A549 (cell line): ENCODE results near the gene OR6X1. TPM values are rescaled to one million over a fixed set of nuclear protein-coding genes. Genes with fewer than 3 reads are reported as not detected.

Experiments
- ATAC-seq, 2 experiments: fragments of 200-7000 bp in 1 of 2; fragments of >200 bp in 1 of 2; cut with Nextera tagmentation in 1 of 2; cut with Tn5 transposase in 1 of 2; 3 replicates each; pipeline versions ENCODE4 v1.8.0 to v1.9.1; 2018 to 2020; ENCODE audit warnings: mild to moderate bottlenecking in 1 of 2, moderate library complexity in 1 of 2
- CTCF ChIA-PET: fragments of 300-600 bp; sonication (Branson Sonifier 250); formaldehyde crosslinking; extraction: SDS; loops from one replicate; lab custom pipeline; 2021; ENCODE audit warnings: antibody characterized with exemption, inconsistent platforms; lab: Yijun Ruan, JAX
- POLR2A ChIA-PET: fragments of 350-600 bp; formaldehyde crosslinking; extraction: SDS; loops from one replicate; lab custom pipeline; 2021; ENCODE audit warnings: antibody characterized with exemption, inconsistent platforms; lab: Yijun Ruan, JAX
- DNase-seq, 2 experiments: peaks; one replicate each; pipeline versions ENCODE4 v3.0.0 to v3.0.0-alpha.2; 2011 to 2016; ENCODE audit warnings: low read depth in 1 of 2, low spot score in 1 of 2
- FAIRE-seq: peaks from 2 replicates; lab custom pipeline; 2011; peaks lifted over from hg19 to GRCh38; lab: Jason Lieb, UNC
- H3K27ac ChIP-seq, 2 experiments: fragments of >200 bp; sonication (Bioruptor Twin); formaldehyde crosslinking; 3 replicates each; pipeline ENCODE4 v1.5.1; 2016 to 2017
- H3K4me1 ChIP-seq: fragments of >200 bp; sonication (Bioruptor Twin); formaldehyde crosslinking; 3 replicates; pipeline ENCODE4 v1.6.1; 2016
- H3K4me2 ChIP-seq: fragments of >200 bp; sonication (Bioruptor Twin); formaldehyde crosslinking; 3 replicates; pipeline ENCODE4 v1.6.1; 2016
- H3K4me3 ChIP-seq: fragments of >200 bp; sonication (Bioruptor Twin); formaldehyde crosslinking; 3 replicates; pipeline ENCODE4 v1.5.1; 2016
- H3K9me3 ChIP-seq: fragments of >200 bp; sonication (Bioruptor Twin); formaldehyde crosslinking; 3 replicates; pipeline ENCODE4 v1.6.1; 2016
- BCL3 ChIP-seq: fragments of >200 bp; sonication (Bioruptor Twin); formaldehyde crosslinking; IDR thresholded peaks from 3 replicates; pipeline ENCODE4 v1.6.1; 2016
- BHLHE40 ChIP-seq: IDR thresholded peaks from 2 replicates; pipeline ENCODE4 v1.6.1; 2012; ENCODE audit warnings: low read depth, low read length, inconsistent platforms
- CBX2 ChIP-seq: fragments of 200-600 bp; sonication (generic); IDR thresholded peaks from 2 replicates; pipeline ENCODE4 v1.6.1; 2016; ENCODE audit warnings: low read depth, mild to moderate bottlenecking, borderline replicate concordance
- CEBPB ChIP-seq, 2 experiments: fragments of >200 bp in 1 of 2; sonication (Bioruptor Twin) in 1 of 2; formaldehyde crosslinking in 1 of 2; IDR thresholded peaks; 2 replicates each; pipeline ENCODE4 v1.6.1; 2012 to 2016
- CHD2 ChIP-seq: fragments of 150-350 bp; IDR thresholded peaks from 2 replicates; pipeline ENCODE4 v1.6.1; 2014; ENCODE audit warnings: low read length; ENCODE audit not compliant: partially characterized antibody
- CHD4 ChIP-seq: fragments of 200-600 bp; sonication (generic); IDR thresholded peaks from 2 replicates; pipeline ENCODE4 v1.6.1; 2016; ENCODE audit warnings: antibody characterized with exemption, mild to moderate bottlenecking, borderline replicate concordance
- E2F6 ChIP-seq: IDR thresholded peaks from 2 replicates; pipeline ENCODE4 v1.6.1; 2012; ENCODE audit warnings: low read depth, borderline replicate concordance
- EHF ChIP-seq: fragments of 250-450 bp; sonication (Bioruptor Pico); IDR thresholded peaks from 2 replicates; pipeline ENCODE4 v1.5.0; 2020; ENCODE audit warnings: mild to moderate bottlenecking
- EP300 ChIP-seq, 2 experiments: fragments of >200 bp; sonication (Bioruptor Twin); formaldehyde crosslinking; IDR thresholded peaks; 2 replicates in 1 of 2; 3 replicates in 1 of 2; pipeline ENCODE4 v1.6.1; 2016 to 2017
- ESRRA ChIP-seq: fragments of 150-350 bp; IDR thresholded peaks from 2 replicates; pipeline ENCODE4 v1.6.1; 2014; ENCODE audit warnings: mild to moderate bottlenecking, low read length, borderline replicate concordance
- HDAC2 ChIP-seq: fragments of 200-600 bp; sonication (generic); IDR thresholded peaks from 2 replicates; pipeline ENCODE4 v1.6.1; 2016
- HES2 ChIP-seq: fragments of >200 bp; sonication (Bioruptor Twin); formaldehyde crosslinking; IDR thresholded peaks from 2 replicates; pipeline ENCODE4 v1.6.1; 2016
- HEYL ChIP-seq: fragments of 250-450 bp; sonication (Bioruptor Pico); IDR thresholded peaks from 2 replicates; pipeline ENCODE4 v1.8.0; 2021; ENCODE audit warnings: mild to moderate bottlenecking, moderate library complexity
- HMGXB4 ChIP-seq: fragments of 250-450 bp; sonication (Bioruptor Pico); IDR thresholded peaks from 2 replicates; pipeline ENCODE4 v1.5.0; 2021; ENCODE audit warnings: mild to moderate bottlenecking, moderate library complexity, borderline replicate concordance
- HOXA7 ChIP-seq: fragments of 250-450 bp; sonication (Bioruptor Pico); IDR thresholded peaks from 2 replicates; pipeline ENCODE4 v1.5.0; 2020; ENCODE audit warnings: mild to moderate bottlenecking, moderate library complexity
- HOXB13 ChIP-seq: fragments of 250-450 bp; sonication (Bioruptor Pico); IDR thresholded peaks from 2 replicates; pipeline ENCODE4 v1.5.0; 2020; ENCODE audit warnings: low read depth, mild to moderate bottlenecking, moderate library complexity
- JUN ChIP-seq, 2 experiments: fragments of >200 bp; sonication (Bioruptor Twin); formaldehyde crosslinking; IDR thresholded peaks; 2 replicates in 1 of 2; 3 replicates in 1 of 2; pipeline ENCODE4 v1.6.1; 2016 to 2017
- KDM5A ChIP-seq: fragments of 200-600 bp; sonication (generic); IDR thresholded peaks from 2 replicates; pipeline ENCODE4 v1.6.1; 2016; ENCODE audit warnings: antibody characterized with exemption, mild to moderate bottlenecking
- MAFK ChIP-seq: fragments of 450-650 bp; IDR thresholded peaks from 2 replicates; pipeline ENCODE4 v1.6.1; 2014; ENCODE audit not compliant: partially characterized antibody
- MAX ChIP-seq: IDR thresholded peaks from 2 replicates; pipeline ENCODE4 v1.6.1; 2012
- MAZ ChIP-seq: fragments of 150-350 bp; IDR thresholded peaks from 2 replicates; pipeline ENCODE4 v1.6.1; 2014; ENCODE audit warnings: antibody characterized with exemption, low read depth, low read length, borderline replicate concordance
- NFE2L2 ChIP-seq: fragments of 150-350 bp; conservative IDR thresholded peaks from 2 replicates; pipeline ENCODE4 v1.6.1; 2014; ENCODE audit warnings: low read length
- POLR2A ChIP-seq: IDR thresholded peaks from 2 replicates; pipeline ENCODE4 v1.6.1; 2012; ENCODE audit warnings: mild to moderate bottlenecking, low read length
- RARB ChIP-seq: fragments of 250-450 bp; sonication (Bioruptor Pico); IDR thresholded peaks from 2 replicates; pipeline ENCODE4 v1.8.0; 2021; ENCODE audit warnings: mild to moderate bottlenecking, moderate library complexity
- RFX5 ChIP-seq: fragments of 450-650 bp; IDR thresholded peaks from 2 replicates; pipeline ENCODE4 v1.7.1; 2014; ENCODE audit warnings: antibody characterized with exemption, mild to moderate bottlenecking, moderate library complexity
- TP53 ChIP-seq: fragments of 250-450 bp; sonication (Bioruptor Pico); IDR thresholded peaks from 2 replicates; pipeline ENCODE4 v1.5.0; 2021; ENCODE audit warnings: mild to moderate bottlenecking, moderate library complexity
- ZFP36 ChIP-seq: fragments of 450-650 bp; IDR thresholded peaks from 2 replicates; pipeline ENCODE4 v1.6.1; 2014; ENCODE audit warnings: borderline replicate concordance; ENCODE audit not compliant: partially characterized antibody
- WGBS: methylation state at CpG from one replicate; pipeline ENCODE4 v1.1.6; 2017; ENCODE audit errors: missing lambda C conversion rate; 5-methylcytosine and 5-hydroxymethylcytosine counted together
- polyA plus RNA-seq, 4 experiments: library from polyadenylated mRNA; depleted of rRNA in 3 of 4; stranded (reverse); fragments of >200 nt; fragmentation: RNase III in 1 of 4; extraction: RNeasy Plus Mini Kit Qiagen cat#74134 plus additional on column Dnase treatment in 1 of 4; gene quantifications; 2 replicates in 3 of 4; 3 replicates in 1 of 4; pipeline ENCODE4 v1.2.3, GENCODE V29; 2011 to 2017

OR6X1 gene
- polyA plus RNA-seq, 2 of the 4 experiments (the other 2 are of a cell fraction) = not detected

- H3K4me1 ChIP-seq = no peaks in the 10 kb centered on the region
- WGBS = 21% methylated on average over 1 of the region's 1 CpG
- CTCF ChIA-PET = no interaction called here
- POLR2A ChIA-PET = no interaction called here
- TF ChIP-seq POLR2A (no peak), HOXA7 (no peak), KDM5A (no peak), MAFK (peak; percentile 67), CHD4 (no peak), NFE2L2 (no peak), EP300 (IDR thresholded peaks at IDR 0.05) (no peak), ESRRA (no peak)
- TF ChIP-seq, all 56 proteins: peak for 1
- H3K4me3 ChIP-seq = no peak overlapping the region
- FAIRE-seq (no peak), ATAC-seq (no peak), DNase-seq (no peak)
- no peak overlapping the region for H3K27ac ChIP-seq
- H3K4me2 ChIP-seq = no peak overlapping the region
- no peaks in the 10 kb centered on the region for H3K9me3 ChIP-seq
Observed at GRCh38 chr11:123773959-123774358, 19.6 kb upstream of the OR6X1 start.

GRCh38 chr11:123773026-123773425 lies 18.7 kb upstream of the OR6X1 start:
- CTCF ChIA-PET = no interaction called here
- WGBS = 19% methylated on average over 2 of the region's 2 CpGs
- DNase-seq = no peak

GRCh38 chr11:123771664-123772063 lies 17.3 kb upstream of the OR6X1 start:
- 50% methylated on average over 3 of the region's 3 CpGs for WGBS
- Histone ChIP-seq H3K4me1 (no peaks in the 10 kb centered on the region), H3K27ac (no peak overlapping the region), H3K9me3 (no peaks in the 10 kb centered on the region), H3K4me3 (no peak overlapping the region), H3K4me2 (no peak overlapping the region)
- FAIRE-seq (no peak), DNase-seq (no peak), ATAC-seq (no peak)
- no peak for TF ChIP-seq HDAC2
- no peak for TF ChIP-seq CBX2
- no peak for TF ChIP-seq ZFP36
- TF ChIP-seq CHD2 = no peak
- TF ChIP-seq HOXB13 (CRISPR knock-in tag) = no peak
- no peak for TF ChIP-seq HES2
- no peak for TF ChIP-seq MAZ
- TF ChIP-seq E2F6 = no peak
- no peak for TF ChIP-seq RFX5
- no peak for TF ChIP-seq KDM5A
- no peak for TF ChIP-seq EHF (CRISPR knock-in tag)
- TF ChIP-seq JUN (IDR thresholded peaks at IDR 0.05) = no peak
- no peak for TF ChIP-seq MAX
- no peak for TF ChIP-seq RARB (CRISPR knock-in tag)
- no peak for TF ChIP-seq NFE2L2
- no peak for TF ChIP-seq BCL3
- ChIA-PET POLR2A (no interaction called here), CTCF (no interaction called here)

More at GRCh38 chr11:123773026-123773425, 18.7 kb upstream of the OR6X1 start:
- no peak overlapping the region for H3K4me3 ChIP-seq
- FAIRE-seq (no peak), ATAC-seq (no peak)
- POLR2A ChIA-PET = no interaction called here
- no peaks in the 10 kb centered on the region for H3K9me3 ChIP-seq
- TF ChIP-seq POLR2A = no peak
- TF ChIP-seq CEBPB (IDR thresholded peaks at IDR 0.05) = no peak
- TF ChIP-seq HMGXB4 = no peak
- TF ChIP-seq TP53 (CRISPR knock-in tag) = no peak
- no peak for TF ChIP-seq EHF (CRISPR knock-in tag)
- TF ChIP-seq HEYL (CRISPR knock-in tag) = no peak
- no peak for TF ChIP-seq ESRRA
- no peak for TF ChIP-seq BHLHE40
- no peak overlapping the region for H3K4me2 ChIP-seq
- H3K27ac ChIP-seq = no peak overlapping the region
- H3K4me1 ChIP-seq = no peaks in the 10 kb centered on the region
